ENCODE data around the gene UVRAG.
"Not testable (repeated sequence)": the region's sequence is repeated elsewhere in the genome, so short reads cannot be mapped to it uniquely, and the experiment has no call there.

Gene UVRAG

GRCh38 chr11:75873417-75874221, 58.6 kb downstream of the UVRAG start:
- DNase-seq (ENCODE audit: extremely low read depth in 1 of 2, low read depth in 1 of 2) = no peak

- no peak for DNase-seq (ENCODE audit: extremely low read depth in 1 of 2, low read depth in 1 of 2)
These were observed 59.8 kb downstream of the UVRAG start for GRCh38 chr11:75874684-75875341.

- not testable (repeated sequence) for DNase-seq (ENCODE audit: extremely low read depth in 1 of 2, low read depth in 1 of 2)
These were observed 62.3 kb downstream of the UVRAG start for GRCh38 chr11:75877327-75877726.

- DNase-seq (ENCODE audit: extremely low read depth in 1 of 2, low read depth in 1 of 2) = not testable (repeated sequence)
These were observed 62.9 kb downstream of the UVRAG start for GRCh38 chr11:75877931-75878330.

- no peak for DNase-seq (ENCODE audit: extremely low read depth in 1 of 2, low read depth in 1 of 2)
These were observed 63.9 kb downstream of the UVRAG start for GRCh38 chr11:75878933-75879332.

- no peak for DNase-seq (ENCODE audit: extremely low read depth in 1 of 2, low read depth in 1 of 2)
These were observed 64.7 kb downstream of the UVRAG start for GRCh38 chr11:75879737-75880136.

GRCh38 chr11:75880343-75880742, 65.3 kb downstream of the UVRAG start:
- not testable (repeated sequence) for DNase-seq (ENCODE audit: extremely low read depth in 1 of 2, low read depth in 1 of 2)

- no peak for DNase-seq (ENCODE audit: extremely low read depth in 1 of 2, low read depth in 1 of 2)
These were observed 69.3 kb downstream of the UVRAG start for GRCh38 chr11:75884321-75884720.

GRCh38 chr11:75888416-75888815, 73.4 kb downstream of the UVRAG start:
- DNase-seq (ENCODE audit: extremely low read depth in 1 of 2, low read depth in 1 of 2) = no peak

GRCh38 chr11:75891947-75892739, 77.1 kb downstream of the UVRAG start:
- DNase-seq (ENCODE audit: extremely low read depth in 1 of 2, low read depth in 1 of 2) = no peak

- no peak for DNase-seq (ENCODE audit: extremely low read depth in 1 of 2, low read depth in 1 of 2)
These were observed 78.2 kb downstream of the UVRAG start for GRCh38 chr11:75893251-75893650.

- no peak for DNase-seq (ENCODE audit: extremely low read depth in 1 of 2, low read depth in 1 of 2)
These were observed 79.1 kb downstream of the UVRAG start for GRCh38 chr11:75894036-75894585.

- no peak for DNase-seq (ENCODE audit: extremely low read depth in 1 of 2, low read depth in 1 of 2)
These were observed 81.9 kb downstream of the UVRAG start for GRCh38 chr11:75896843-75897419.

GRCh38 chr11:75898871-75899270, 83.9 kb downstream of the UVRAG start:
- no peak for DNase-seq (ENCODE audit: extremely low read depth in 1 of 2, low read depth in 1 of 2)

GRCh38 chr11:75899806-75900205, 84.8 kb downstream of the UVRAG start:
- no peak for DNase-seq (ENCODE audit: extremely low read depth in 1 of 2, low read depth in 1 of 2)

GRCh38 chr11:75900848-75901247, 85.8 kb downstream of the UVRAG start:
- DNase-seq (ENCODE audit: extremely low read depth in 1 of 2, low read depth in 1 of 2) = no peak

- DNase-seq (ENCODE audit: extremely low read depth in 1 of 2, low read depth in 1 of 2) = no peak
These were observed 87.6 kb downstream of the UVRAG start for GRCh38 chr11:75902631-75903030.

GRCh38 chr11:75903276-75903675, 88.3 kb downstream of the UVRAG start:
- no peak for DNase-seq (ENCODE audit: extremely low read depth in 1 of 2, low read depth in 1 of 2)

- no peak for DNase-seq (ENCODE audit: extremely low read depth in 1 of 2, low read depth in 1 of 2)
These were observed 90.4 kb downstream of the UVRAG start for GRCh38 chr11:75905434-75905833.

- no peak for DNase-seq (ENCODE audit: extremely low read depth in 1 of 2, low read depth in 1 of 2)
These were observed 93.0 kb downstream of the UVRAG start for GRCh38 chr11:75907906-75908527.
